ENCODE results near the gene MYH9. TPM values are rescaled to one million over a fixed set of nuclear protein-coding genes. Genes with fewer than 3 reads are reported as not detected.

MYH9 gene
- polyA plus RNA-seq, 1 of the 3 experiments (the other 2 are of a cell fraction): 303 TPM

DNA sequence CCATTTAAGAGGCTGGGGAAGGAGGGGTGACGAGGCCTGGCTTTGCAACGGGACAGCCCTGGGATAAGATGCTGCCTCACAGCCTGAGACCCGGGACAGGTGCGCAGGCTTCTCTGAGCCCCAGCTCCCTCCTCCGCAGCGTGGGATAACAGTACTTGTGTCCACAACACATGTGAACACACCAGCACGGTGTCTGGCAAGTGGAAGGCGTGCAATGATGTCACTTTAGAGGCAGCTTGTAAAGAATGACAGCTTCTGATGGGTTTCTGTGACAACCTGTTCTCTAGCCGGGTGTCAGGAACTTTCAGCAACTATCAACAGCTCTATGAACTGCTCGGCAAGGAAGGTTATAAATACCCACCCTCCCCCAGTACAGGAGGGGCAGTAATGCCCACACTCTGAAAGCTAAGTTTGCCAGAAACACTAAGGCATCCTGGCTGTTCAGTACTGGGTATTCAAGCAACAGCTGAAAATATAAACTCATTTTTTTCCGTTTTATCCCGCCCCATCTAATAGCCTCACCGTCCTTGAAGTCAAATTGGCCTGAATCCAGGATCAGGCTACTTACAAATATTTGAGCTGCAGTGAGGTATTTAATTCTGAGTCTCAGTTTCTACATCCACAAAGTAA lies 59.7 kb downstream of the MYH9 start:
- TF ChIP-seq SMC3 (IDR thresholded peaks at IDR 0.05; ENCODE audit: low read depth, low read length) (no peak), RFX5 (IDR thresholded peaks at IDR 0.05; ENCODE audit: low read length) (no peak), RCOR1 (IDR thresholded peaks at IDR 0.05; ENCODE audit: low read length) (no peak), EP300 (IDR thresholded peaks at IDR 0.05; ENCODE audit: borderline replicate concordance in 1 of 2, low read depth in 1 of 2, low read length in 1 of 2) (no peak), GABPA (IDR thresholded peaks at IDR 0.05; ENCODE audit: low read depth) (no peak), POLR2AphosphoS5 (IDR thresholded peaks at IDR 0.05; ENCODE audit: low read depth, low read length) (no peak; the same call in 1 of the 2 replicates), FOSL2 (IDR thresholded peaks at IDR 0.05; ENCODE audit: borderline replicate concordance, low read depth) (no peak)
- TF ChIP-seq, protein P1, sequence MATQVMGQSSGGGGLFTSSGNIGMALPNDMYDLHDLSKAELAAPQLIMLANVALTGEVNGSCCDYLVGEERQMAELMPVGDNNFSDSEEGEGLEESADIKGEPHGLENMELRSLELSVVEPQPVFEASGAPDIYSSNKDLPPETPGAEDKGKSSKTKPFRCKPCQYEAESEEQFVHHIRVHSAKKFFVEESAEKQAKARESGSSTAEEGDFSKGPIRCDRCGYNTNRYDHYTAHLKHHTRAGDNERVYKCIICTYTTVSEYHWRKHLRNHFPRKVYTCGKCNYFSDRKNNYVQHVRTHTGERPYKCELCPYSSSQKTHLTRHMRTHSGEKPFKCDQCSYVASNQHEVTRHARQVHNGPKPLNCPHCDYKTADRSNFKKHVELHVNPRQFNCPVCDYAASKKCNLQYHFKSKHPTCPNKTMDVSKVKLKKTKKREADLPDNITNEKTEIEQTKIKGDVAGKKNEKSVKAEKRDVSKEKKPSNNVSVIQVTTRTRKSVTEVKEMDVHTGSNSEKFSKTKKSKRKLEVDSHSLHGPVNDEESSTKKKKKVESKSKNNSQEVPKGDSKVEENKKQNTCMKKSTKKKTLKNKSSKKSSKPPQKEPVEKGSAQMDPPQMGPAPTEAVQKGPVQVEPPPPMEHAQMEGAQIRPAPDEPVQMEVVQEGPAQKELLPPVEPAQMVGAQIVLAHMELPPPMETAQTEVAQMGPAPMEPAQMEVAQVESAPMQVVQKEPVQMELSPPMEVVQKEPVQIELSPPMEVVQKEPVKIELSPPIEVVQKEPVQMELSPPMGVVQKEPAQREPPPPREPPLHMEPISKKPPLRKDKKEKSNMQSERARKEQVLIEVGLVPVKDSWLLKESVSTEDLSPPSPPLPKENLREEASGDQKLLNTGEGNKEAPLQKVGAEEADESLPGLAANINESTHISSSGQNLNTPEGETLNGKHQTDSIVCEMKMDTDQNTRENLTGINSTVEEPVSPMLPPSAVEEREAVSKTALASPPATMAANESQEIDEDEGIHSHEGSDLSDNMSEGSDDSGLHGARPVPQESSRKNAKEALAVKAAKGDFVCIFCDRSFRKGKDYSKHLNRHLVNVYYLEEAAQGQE (IDR thresholded peaks at IDR 0.05; ENCODE audit: low read depth, low read length): no peak
- H3F3A ChIP-seq (replicated peaks; ENCODE audit: insufficient read depth): peaks cover 70% of the 10 kb centered on the region
- peak overlapping the region; percentile 88 to 98 for H3K27ac ChIP-seq (ENCODE audit: low read depth in 2 of 2, low read length in 1 of 2)
- H2AFZ ChIP-seq (ENCODE audit: low read depth): no peak overlapping the region
- H3K4me2 ChIP-seq: peak overlapping the region; percentile 63
- no peaks in the 10 kb centered on the region for H3K9me3 ChIP-seq
- no peak overlapping the region for H3K4me3 ChIP-seq (ENCODE audit: low read depth in 2 of 2, low read length in 1 of 2)
- CTCF ChIA-PET: interaction anchor here (0.7 to 2.5 kb wide), 6 partner anchors 11 to 142 kb away, joined by 3 to 17 read pairs (median 4); no protein-coding TSS in a partner anchor
- peaks cover 6% of the 10 kb centered on the region for H4K20me1 ChIP-seq (ENCODE audit: insufficient read depth)
- DNase-seq: no peak
- POLR2A ChIA-PET: no interaction called here
- H3K9ac ChIP-seq: peak overlapping the region; percentile 74
- WGBS (ENCODE audit: low lambda C conversion rate): 76% methylated on average over 10 of the region's 13 CpGs
- peaks cover 100% of the 10 kb centered on the region for H3K79me2 ChIP-seq (ENCODE audit: insufficient read depth)
- peaks cover 53 to 90% of the 10 kb centered on the region in 2 experiments for H3K4me1 ChIP-seq (ENCODE audit: control insufficient read depth in 1 of 2, insufficient read depth in 2 of 2, low read depth in 1 of 2, low read length in 1 of 2)
- no peaks in the 10 kb centered on the region for H3K27me3 ChIP-seq (ENCODE audit: insufficient read depth)
- peaks cover 49 to 51% of the 10 kb centered on the region in 2 experiments for H3K36me3 ChIP-seq (replicated peaks in 1 of 2; ENCODE audit: control insufficient read depth in 1 of 2, insufficient read depth in 2 of 2, low read length in 1 of 2)
- H3K9me2 ChIP-seq: no peaks in the 10 kb centered on the region

DNA sequence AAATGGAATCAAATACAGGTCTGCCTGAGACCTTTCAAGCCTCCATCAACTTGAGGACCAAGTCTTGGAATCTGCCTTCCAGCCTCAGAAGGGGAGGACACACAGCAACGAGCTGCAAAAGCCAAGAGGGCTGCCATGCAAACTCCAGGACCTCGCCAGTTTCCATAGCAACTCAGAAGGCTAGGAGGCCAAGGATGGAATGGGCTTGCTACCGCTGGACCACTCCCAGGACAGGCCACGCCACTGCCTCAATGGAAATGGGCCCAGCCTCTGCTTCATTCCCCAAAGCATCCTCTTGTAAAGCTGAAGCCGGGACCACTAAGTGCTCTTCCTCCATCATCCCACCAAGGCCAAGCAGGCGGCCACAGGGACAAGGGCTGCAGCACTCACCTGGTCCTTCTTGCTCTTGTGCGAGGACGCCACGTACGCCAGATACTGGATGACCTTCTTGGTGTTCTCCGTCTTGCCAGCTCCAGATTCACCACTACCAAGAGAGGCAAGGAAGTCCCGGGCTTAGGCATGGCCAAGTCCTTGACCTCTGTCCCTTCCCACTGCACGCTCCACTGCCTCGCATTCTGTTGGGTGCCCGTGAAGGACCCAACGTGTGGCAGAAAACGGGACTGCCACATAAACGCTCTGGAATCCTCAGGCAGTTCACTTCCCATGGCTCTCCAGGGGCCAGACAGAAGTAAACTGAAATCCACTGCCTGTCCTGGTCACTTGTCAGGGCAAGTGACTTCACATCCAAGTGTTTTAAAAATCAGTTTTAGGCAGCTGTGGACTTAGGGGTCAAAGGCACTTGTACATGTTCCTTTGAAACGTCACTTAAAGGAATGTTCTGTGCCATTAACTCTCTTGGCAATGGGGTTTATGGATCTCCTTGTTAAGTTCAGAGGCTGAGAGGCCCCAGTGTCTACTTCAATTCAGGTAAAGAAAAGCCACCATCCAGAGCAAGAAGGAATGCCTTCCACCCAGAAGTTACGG lies 61.3 kb downstream of the MYH9 start:
- no peak overlapping the region for H2AFZ ChIP-seq (ENCODE audit: low read depth)
- H3K9me3 ChIP-seq: no peaks in the 10 kb centered on the region
- no peak for DNase-seq
- peak overlapping the region; percentile 31 to 98 for H3K27ac ChIP-seq (ENCODE audit: low read depth in 2 of 2, low read length in 1 of 2)
- CTCF ChIA-PET: interaction anchor here (1.5 to 2.5 kb wide), 4 partner anchors 25 to 144 kb away, joined by 3 to 17 read pairs (median 6); no protein-coding TSS in a partner anchor
- WGBS (ENCODE audit: low lambda C conversion rate): 89% methylated on average over 17 of the region's 20 CpGs
- H3K4me2 ChIP-seq: no peak overlapping the region
- H3K36me3 ChIP-seq (replicated peaks in 1 of 2; ENCODE audit: control insufficient read depth in 1 of 2, insufficient read depth in 2 of 2, low read length in 1 of 2): peaks cover 65% of the 10 kb centered on the region in 2 experiments
- peaks cover 12% of the 10 kb centered on the region for H4K20me1 ChIP-seq (ENCODE audit: insufficient read depth)
- no peaks in the 10 kb centered on the region for H3K27me3 ChIP-seq (ENCODE audit: insufficient read depth)
- no peak overlapping the region for H3K9ac ChIP-seq
- no peak for TF ChIP-seq NRF1 (IDR thresholded peaks at IDR 0.05; ENCODE audit: low read depth, low read length)
- TF ChIP-seq FOSL2 (IDR thresholded peaks at IDR 0.05; ENCODE audit: borderline replicate concordance, low read depth): no peak
- no peak for TF ChIP-seq YY1 (IDR thresholded peaks at IDR 0.05; ENCODE audit: low read depth)
- no peak for TF ChIP-seq SIN3A (IDR thresholded peaks at IDR 0.05; ENCODE audit: borderline replicate concordance, low read depth, low read length)
- no peak for TF ChIP-seq GABPA (IDR thresholded peaks at IDR 0.05; ENCODE audit: low read depth)
- TF ChIP-seq RXRA (IDR thresholded peaks at IDR 0.05; ENCODE audit: borderline replicate concordance, low read depth): no peak
- TF ChIP-seq MEF2A (IDR thresholded peaks at IDR 0.05; ENCODE audit: borderline replicate concordance, low read depth): no peak
- TF ChIP-seq FOXJ3 (CRISPR knock-in tag; IDR thresholded peaks at IDR 0.05): no peak
- H3K9me2 ChIP-seq: no peaks in the 10 kb centered on the region
- H3K4me3 ChIP-seq (ENCODE audit: low read depth in 2 of 2, low read length in 1 of 2): no peak overlapping the region
- H3F3A ChIP-seq (replicated peaks; ENCODE audit: insufficient read depth): peaks cover 58% of the 10 kb centered on the region
- H3K4me1 ChIP-seq (ENCODE audit: control insufficient read depth in 1 of 2, insufficient read depth in 2 of 2, low read depth in 1 of 2, low read length in 1 of 2): peaks cover 37 to 74% of the 10 kb centered on the region in 2 experiments
- peaks cover 100% of the 10 kb centered on the region for H3K79me2 ChIP-seq (ENCODE audit: insufficient read depth)
- POLR2A ChIA-PET: no interaction called here

Measured in SK-N-SH (cell line).